Tibial nerve (tissue), 4 donors: ENCODE results near the gene PTPRG.

Experiments
- CTCF ChIP-seq, 5 experiments: fragments of 200-600 bp in 3 of 5; fragments of 450-650 bp in 2 of 5; sonication (generic) in 3 of 5; IDR thresholded peaks; one replicate each; pipeline ENCODE4 v1.5.1; 2016 to 2019; ENCODE audit warnings: antibody characterized with exemption in 5 of 5, mild to moderate bottlenecking in 3 of 5, moderate library complexity in 2 of 5
- EP300 ChIP-seq, 2 donors: sonication (generic); formaldehyde crosslinking; IDR thresholded peaks; one replicate each; pipeline ENCODE4 v1.6.1; 2017; ENCODE audit warnings: antibody characterized with exemption in 2 of 2, mild to moderate bottlenecking in 1 of 2
- POLR2A ChIP-seq, 2 donors: fragments of 450-650 bp; IDR thresholded peaks; one replicate each; pipeline ENCODE4 v1.6.1; 2017; ENCODE audit warnings: antibody characterized with exemption in 2 of 2, mild to moderate bottlenecking in 2 of 2, moderate library complexity in 2 of 2

DNA sequence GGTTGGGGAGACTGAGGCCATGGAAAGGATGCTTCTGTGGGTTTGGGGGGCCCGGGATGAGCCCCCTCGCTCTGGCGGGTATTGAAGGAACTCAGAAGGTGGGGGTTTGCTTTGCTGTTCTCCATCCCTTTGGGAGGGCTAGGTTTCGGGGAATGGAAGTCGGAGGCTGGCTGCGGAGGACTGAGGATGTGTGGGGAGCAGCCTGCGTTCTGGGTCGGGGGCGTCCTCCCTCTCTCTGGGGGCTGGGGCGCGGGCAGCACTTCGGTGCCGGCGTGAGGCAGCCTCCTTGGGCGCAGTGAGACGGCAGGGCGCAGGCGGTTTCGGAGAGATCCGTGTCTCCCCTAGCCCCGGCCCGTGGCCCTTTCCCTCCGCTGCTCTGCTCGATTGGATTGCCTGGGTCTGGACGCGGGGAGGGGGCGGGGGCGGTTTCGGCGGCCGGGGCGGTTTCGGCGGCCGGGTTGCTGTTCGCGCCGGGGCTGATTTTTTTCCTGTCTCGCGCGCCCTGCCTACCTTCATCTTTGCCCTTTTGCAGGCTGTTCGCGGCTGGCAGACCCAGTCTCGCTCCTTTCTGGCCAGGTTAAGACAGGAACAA, 1.4 kb downstream of the PTPRG start:
- no peak for TF ChIP-seq CTCF (IDR thresholded peaks at IDR 0.05)
- no peak for TF ChIP-seq POLR2A (IDR thresholded peaks at IDR 0.05)
- TF ChIP-seq EP300 (IDR thresholded peaks at IDR 0.05): no peak
